Measurements from ENCODE around the gene PSMF1. TPM values are rescaled to one million over a fixed set of nuclear protein-coding genes. Genes with fewer than 3 reads are reported as not detected.

PSMF1 gene
- total RNA-seq, 1 donor from 2014 or later = 161 TPM

GRCh38 chr20:1188347-1188746 lies 69.9 kb downstream of the PSMF1 start:
- intact Hi-C loops (cut with micrococcal nuclease) = no loop called here

GRCh38 chr20:1189827-1190226 lies 71.4 kb downstream of the PSMF1 start:
- intact Hi-C loops (cut with micrococcal nuclease) = no loop called here

- intact Hi-C loops (cut with micrococcal nuclease) = no loop called here
Observed at GRCh38 chr20:1190847-1191246, 72.4 kb downstream of the PSMF1 start.

GRCh38 chr20:1191299-1191698 lies 72.9 kb downstream of the PSMF1 start:
- intact Hi-C loops (cut with micrococcal nuclease) = no loop called here

GRCh38 chr20:1195226-1195625 lies 76.8 kb downstream of the PSMF1 start:
- intact Hi-C loops (cut with micrococcal nuclease) = no loop called here

- intact Hi-C loops (cut with micrococcal nuclease) = no loop called here
Observed at GRCh38 chr20:1196634-1197033, 78.2 kb downstream of the PSMF1 start.

GRCh38 chr20:1197801-1198200 lies 79.4 kb downstream of the PSMF1 start:
- intact Hi-C loops (cut with micrococcal nuclease) = no loop called here

GRCh38 chr20:1198751-1199150 lies 80.3 kb downstream of the PSMF1 start:
- intact Hi-C loops (cut with micrococcal nuclease) = no loop called here

GRCh38 chr20:1199212-1199873 lies 80.9 kb downstream of the PSMF1 start:
- intact Hi-C loops (cut with micrococcal nuclease) = no loop called here

- intact Hi-C loops (cut with micrococcal nuclease) = no loop called here
Observed at GRCh38 chr20:1199964-1200363, 81.6 kb downstream of the PSMF1 start.

GRCh38 chr20:1202762-1203504 lies 84.5 kb downstream of the PSMF1 start, which contains the start of gene C20orf202:
C20orf202 (plus strand) TSS chr20:1203454; CDS start chr20:1203586, 132 bp downstream.
- intact Hi-C loops (cut with micrococcal nuclease) = no loop called here

GRCh38 chr20:1203630-1204029 lies 85.2 kb downstream of the PSMF1 start:
- intact Hi-C loops (cut with micrococcal nuclease) = no loop called here

- intact Hi-C loops (cut with micrococcal nuclease) = no loop called here
Observed at GRCh38 chr20:1204113-1204512, 85.7 kb downstream of the PSMF1 start.

- intact Hi-C loops (cut with micrococcal nuclease) = no loop called here
Observed at GRCh38 chr20:1204576-1204975, 86.2 kb downstream of the PSMF1 start.

GRCh38 chr20:1205802-1206201 lies 87.4 kb downstream of the PSMF1 start:
- intact Hi-C loops (cut with micrococcal nuclease) = no loop called here

- intact Hi-C loops (cut with micrococcal nuclease) = no loop called here
Observed at GRCh38 chr20:1206366-1207148, 88.2 kb downstream of the PSMF1 start.

- intact Hi-C loops (cut with micrococcal nuclease) = no loop called here
Observed at GRCh38 chr20:1207293-1207878, 89.0 kb downstream of the PSMF1 start.

GRCh38 chr20:1209447-1210387 lies 91.3 kb downstream of the PSMF1 start:
- intact Hi-C loops (cut with micrococcal nuclease) = loop anchor here (5.0 kb wide), 1 partner anchor 237 kb away; no protein-coding TSS in a partner anchor

GRCh38 chr20:1210501-1210900 lies 92.1 kb downstream of the PSMF1 start:
- intact Hi-C loops (cut with micrococcal nuclease) = loop anchor here (5.0 kb wide), 1 partner anchor 238 kb away; no protein-coding TSS in a partner anchor

- intact Hi-C loops (cut with micrococcal nuclease) = loop anchor here (5.0 kb wide), 1 partner anchor 240 kb away; no protein-coding TSS in a partner anchor
Observed at GRCh38 chr20:1212023-1212422, 93.6 kb downstream of the PSMF1 start.
